H1 (cell line): ENCODE measurements around the gene TP53BP1.

Experiments
- ATF2 ChIP-seq: IDR thresholded peaks from 2 replicates; pipeline ENCODE4 v1.6.1; 2012; ENCODE audit warnings: low read length, inconsistent platforms
- MAX ChIP-seq: IDR thresholded peaks from 2 replicates; pipeline ENCODE4 v1.6.1; 2012; ENCODE audit warnings: inconsistent platforms

- TF ChIP-seq MAX: no peak
- TF ChIP-seq ATF2: no peak
These were observed 72.1 kb downstream of the TP53BP1 start for GRCh38 chr15:43420876-43421275.
